NCI-H345 treated with DMSO at 0.1 percent for 48 hours (cell line): ENCODE measurements around the gene TMED4.
"Not testable (repeated sequence)": the region's sequence is repeated elsewhere in the genome, so short reads cannot be mapped to it uniquely, and the experiment has no call there.

Source experiments
- DNase-seq: peaks from one replicate; lab custom pipeline; 2025; ENCODE audit not compliant: unreplicated experiment; lab: John Stamatoyannopoulos, UW

The TMED4 gene

DNA sequence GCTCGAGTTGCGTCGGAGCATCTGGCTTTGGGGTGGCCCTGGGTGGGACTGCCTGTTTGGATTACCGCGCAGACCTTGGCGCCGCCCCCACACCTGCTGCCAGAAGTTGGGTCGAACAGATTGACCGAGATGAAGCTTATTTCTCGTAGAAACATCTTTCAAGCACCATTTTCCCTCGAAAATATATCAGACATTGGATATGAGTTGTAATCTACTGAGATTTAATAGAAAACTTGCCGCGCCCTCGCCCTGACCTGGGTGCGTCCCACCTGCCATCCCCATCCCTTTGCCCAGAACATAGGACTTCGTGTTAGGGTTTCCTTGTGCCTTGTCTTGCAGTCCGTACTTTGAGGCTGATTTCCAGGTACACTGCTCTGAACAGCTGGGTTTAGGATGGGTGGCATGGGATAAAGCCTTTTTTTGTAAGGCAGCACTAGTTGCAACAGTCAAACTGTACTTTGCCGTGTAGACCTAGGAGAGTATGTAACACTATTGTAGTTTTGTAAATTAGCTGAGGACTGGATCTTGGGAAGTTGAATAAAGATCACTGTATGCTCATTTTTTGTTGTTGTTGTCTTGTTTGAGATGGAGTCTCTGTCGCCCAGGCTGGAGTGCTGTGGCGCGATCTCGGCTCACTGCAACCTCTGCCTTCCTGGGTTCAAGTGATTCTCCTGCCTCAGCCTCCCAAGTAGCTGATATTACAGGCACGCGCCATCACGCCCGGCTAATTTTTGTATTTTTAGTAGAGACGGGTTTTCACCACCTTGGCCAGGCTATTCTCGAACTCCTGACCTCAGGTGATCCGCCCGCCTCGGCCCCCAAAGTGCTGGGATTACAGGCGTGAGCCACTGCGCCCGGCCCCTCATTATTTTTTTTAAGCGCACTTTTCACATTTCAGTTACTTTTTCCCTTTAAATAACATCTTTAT, 25.4 kb upstream of the TMED4 start:
- DNase-seq = no peak

DNA sequence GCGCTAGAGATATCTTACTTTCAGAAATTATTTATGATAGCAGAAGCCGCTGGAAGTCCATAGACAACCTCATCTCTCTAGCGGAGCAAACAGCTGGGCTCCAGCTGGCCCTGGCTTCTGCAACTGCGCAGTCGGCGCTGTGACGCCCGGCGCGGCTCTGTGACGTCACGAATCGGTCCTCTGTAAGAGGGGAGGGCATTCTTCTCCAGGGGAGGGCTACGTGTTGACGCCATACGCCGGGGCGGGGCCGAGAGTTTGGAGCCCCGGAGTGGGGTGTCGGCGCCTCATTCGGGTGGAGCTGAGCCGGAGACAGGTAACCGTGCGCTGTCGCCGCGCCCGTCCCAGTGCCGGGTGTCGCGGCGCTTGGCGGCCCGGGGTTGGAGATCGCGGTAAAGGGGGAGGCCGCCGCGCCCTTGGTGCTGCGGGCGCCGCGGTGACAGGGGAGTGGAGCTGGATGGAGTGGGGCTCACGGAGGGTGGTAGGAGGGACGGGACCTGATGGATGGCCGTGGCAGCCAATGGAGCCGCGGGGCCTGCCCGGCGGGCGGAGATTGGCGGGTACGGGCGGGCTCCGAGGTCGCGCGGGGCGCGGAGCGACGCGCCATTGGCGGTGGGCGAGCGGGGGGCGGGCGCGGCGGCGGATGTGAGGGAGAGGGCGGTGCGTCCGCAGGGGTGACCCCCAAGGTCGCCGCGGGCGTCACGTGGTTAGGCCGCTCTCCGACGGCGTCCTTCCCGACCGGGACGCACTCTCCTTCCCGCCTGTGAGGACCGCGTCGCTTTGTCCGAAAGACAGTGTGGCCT, 24.5 kb upstream of the TMED4 start, which contains the start of gene OGDH:
OGDH (plus strand) TSS at position 287 of the 800 bp plus-strand sequence. CDS start 17,717 bp downstream, outside the sequence.
- peak; percentile 97 for DNase-seq

- no peak for DNase-seq
Observed at GRCh38 chr7:44604941-44605340, 22.9 kb upstream of the TMED4 start.

DNA sequence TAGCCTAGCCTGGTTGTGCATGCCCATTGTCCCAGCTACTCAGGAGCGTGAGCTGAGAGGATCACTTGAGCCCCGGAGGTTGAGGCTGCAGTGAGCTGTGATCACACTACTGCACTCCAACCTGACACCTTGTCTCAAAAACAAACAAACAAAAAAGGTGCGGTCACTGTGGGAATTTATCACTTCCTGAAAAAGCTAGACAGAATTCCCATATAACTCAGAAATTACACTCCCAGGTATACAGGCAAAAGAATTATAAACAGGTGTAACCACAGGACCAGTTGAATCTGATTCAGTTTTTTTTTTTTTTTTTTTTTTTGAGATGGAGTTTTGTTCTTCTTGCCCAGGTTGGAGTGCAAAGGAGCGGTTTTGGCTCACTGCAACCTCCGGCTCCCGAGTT, 21.2 kb upstream of the TMED4 start:
- no peak for DNase-seq

GRCh38 chr7:44602576-44602910, 20.5 kb upstream of the TMED4 start:
- DNase-seq = no peak

DNA sequence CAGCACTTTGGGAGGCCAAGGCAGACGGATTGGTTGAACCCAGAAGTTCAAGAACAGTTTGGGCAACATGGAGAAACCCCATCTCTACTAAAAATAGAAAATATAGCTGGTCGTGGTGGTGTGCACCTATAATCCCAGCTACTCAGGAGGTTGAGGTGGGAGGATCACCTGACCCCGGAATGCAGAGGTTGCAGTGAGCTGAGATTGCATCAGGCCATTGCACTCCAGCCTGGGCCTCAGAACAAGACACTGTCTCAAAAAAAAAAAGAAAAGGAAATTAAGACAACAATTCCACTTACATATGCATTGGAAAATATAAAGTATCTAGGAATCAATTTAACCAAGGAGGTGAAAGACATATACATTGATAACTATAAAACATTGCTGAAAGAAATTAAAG, 17.2 kb upstream of the TMED4 start:
- DNase-seq = no peak

- DNase-seq = not testable (repeated sequence)
Observed at GRCh38 chr7:44597181-44597580, 15.2 kb upstream of the TMED4 start.

GRCh38 chr7:44595934-44596635, 14.1 kb upstream of the TMED4 start:
- DNase-seq = no peak

DNA sequence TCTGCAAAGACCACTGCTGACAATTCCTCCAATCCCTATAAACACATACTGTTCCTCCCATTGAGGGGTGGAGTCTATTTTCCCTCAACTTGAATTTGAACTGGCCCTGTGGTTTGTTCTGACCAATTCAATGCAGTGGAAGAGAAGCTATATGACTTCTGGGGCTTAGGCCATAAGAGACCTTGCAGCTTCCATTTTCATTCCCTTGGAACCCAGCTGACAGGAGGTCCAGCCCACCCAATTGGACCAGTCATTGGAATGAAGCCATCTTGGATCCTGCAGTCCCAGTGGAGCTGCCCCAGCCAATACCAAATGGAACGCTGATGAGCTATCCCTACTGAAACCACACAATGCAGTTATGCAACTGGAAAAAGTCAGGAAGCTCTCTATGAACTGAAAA, 8.9 kb upstream of the TMED4 start:
- DNase-seq = no peak

DNA sequence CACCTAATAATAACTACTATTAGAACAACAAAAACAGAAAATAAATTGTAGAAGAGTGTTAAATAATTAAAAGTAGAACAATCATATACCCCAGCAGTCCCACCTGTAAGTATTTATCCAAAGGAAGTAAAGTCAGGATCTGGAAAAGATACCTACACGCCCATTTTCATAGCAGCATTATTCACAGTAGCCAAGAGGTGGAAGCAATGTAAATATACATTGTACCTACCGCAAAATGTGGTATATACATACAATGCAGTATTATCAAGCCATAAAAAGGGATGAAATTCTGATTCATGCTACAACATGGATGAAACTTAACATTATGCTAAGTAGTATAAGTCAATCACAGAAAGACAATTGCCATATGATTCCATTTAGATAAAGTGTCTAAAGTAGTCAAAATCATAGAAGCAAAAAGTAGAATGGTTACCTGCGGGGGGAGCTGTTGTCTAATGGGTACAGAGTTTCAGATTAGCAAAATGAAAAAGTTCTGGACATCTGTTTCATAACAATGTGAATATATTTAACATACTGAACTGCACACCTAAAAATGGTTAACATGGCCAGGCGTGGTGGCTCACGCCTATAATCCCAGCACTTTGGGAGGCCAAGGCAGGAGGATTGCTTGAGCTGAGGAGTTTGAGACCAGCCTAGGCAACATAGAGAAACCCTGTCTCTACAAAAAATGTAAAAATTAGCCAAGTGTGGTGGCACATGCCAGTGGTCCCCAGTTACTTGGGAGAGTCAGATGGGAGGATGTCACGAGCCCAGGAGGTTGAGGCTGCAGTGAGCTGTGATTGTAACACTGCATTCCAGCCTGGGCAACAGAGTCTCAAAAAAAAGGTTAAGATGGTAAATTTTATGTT, 6.0 kb upstream of the TMED4 start:
- DNase-seq = peak; percentile 36

- no peak for DNase-seq
Observed at GRCh38 chr7:44583146-44583865, 1.3 kb upstream of the TMED4 start.

GRCh38 chr7:44580945-44581878, 819 bp downstream of the TMED4 start:
- DNase-seq = no peak

DNA sequence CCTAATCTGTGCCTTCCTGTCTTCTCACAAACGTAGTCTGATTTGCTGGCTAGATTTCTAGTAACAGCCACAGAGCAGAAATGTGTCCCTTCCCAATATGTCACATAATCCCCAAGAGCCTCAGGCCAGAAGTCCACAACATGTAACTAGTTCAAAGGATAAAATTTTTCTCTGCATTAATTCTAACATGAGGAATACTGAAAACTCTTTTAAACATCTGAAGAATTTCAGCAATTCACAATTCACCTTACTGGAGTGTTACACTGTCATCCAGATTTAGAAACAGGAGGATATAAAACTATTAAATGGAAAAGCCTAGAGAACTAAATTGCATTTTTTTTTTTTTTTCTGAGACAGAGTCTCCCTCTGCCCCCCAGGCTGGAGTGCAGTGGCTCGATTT, 5.8 kb downstream of the TMED4 start:
- no peak for DNase-seq

- no peak for DNase-seq
Observed at GRCh38 chr7:44575054-44575453, 7.0 kb downstream of the TMED4 start.

DNA sequence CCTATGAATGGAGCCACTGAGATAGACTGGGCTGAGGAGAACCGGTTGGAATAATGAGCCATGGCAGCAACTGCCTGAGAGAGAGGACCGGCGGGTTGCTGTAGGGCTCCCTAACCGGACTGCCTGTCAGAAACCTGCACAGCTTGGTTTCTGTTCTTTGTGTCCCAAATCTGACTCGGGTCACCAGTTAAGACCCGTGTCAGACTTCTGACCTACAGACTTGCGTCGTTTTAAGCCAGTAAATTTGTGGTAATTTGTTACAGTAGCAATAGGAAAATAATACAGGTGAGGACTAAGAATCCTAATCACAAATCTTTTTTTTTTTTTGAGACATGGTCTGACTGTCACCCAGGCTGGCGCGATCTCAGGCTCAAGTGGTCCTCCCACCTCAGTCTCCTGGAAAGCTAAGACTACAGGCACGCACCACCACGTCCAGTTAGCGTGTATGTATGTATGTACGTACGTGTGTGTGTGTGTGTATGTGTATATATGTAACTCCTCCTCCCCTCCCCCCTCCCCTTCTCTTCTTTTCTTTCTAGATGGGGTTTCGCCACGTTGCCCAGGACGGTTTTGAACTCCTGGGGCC, 7.7 kb downstream of the TMED4 start:
- DNase-seq = no peak

GRCh38 chr7:44573464-44574286, 8.4 kb downstream of the TMED4 start, which contains the start of gene DDX56:
DDX56 (minus strand) TSS chr7:44573908; CDS start chr7:44573895, 13 bp downstream.
- DNase-seq = peak; percentile 90

- no peak for DNase-seq
Observed at GRCh38 chr7:44572771-44573170, 9.3 kb downstream of the TMED4 start.
